H1 (cell line): Measurements from ENCODE around the gene NADSYN1. TPM values are rescaled to one million over a fixed set of nuclear protein-coding genes. Genes with fewer than 3 reads are reported as not detected.

Experiments
- CBX8 ChIP-seq: fragments of 300-800, 300-1000 bp; sonication (generic); IDR thresholded peaks from 2 replicates; pipeline ENCODE4 v1.7.1; 2016; ENCODE audit warnings: low read depth, low read length, borderline replicate concordance
- CHD2 ChIP-seq: IDR thresholded peaks from 2 replicates; pipeline ENCODE4 v1.6.1; 2012; ENCODE audit warnings: low read length, improper control_type of control experiment
- EP300 ChIP-seq, 2 experiments: IDR thresholded peaks; 1 replicate in 1 of 2; 2 replicates in 1 of 2; pipeline ENCODE4 v1.6.1; 2011 to 2012; ENCODE audit warnings: low read depth in 2 of 2, low read length in 2 of 2, mild to moderate bottlenecking in 2 of 2, borderline replicate concordance in 1 of 2, inconsistent platforms in 1 of 2, moderate library complexity in 1 of 2
- SAP30 ChIP-seq: fragments of 300-600 bp; sonication (generic); IDR thresholded peaks from 2 replicates; pipeline ENCODE4 v1.7.1; 2012; ENCODE audit warnings: low read length, moderate library complexity, mild to moderate bottlenecking, inconsistent platforms; ENCODE audit not compliant: insufficient read depth, insufficient replicate concordance
- polyA plus RNA-seq, 7 experiments: library from polyadenylated mRNA; depleted of rRNA in 3 of 7; stranded (reverse) in 5 of 7; unstranded in 2 of 7; fragments of >200 nt in 5 of 7; fragments of 200-250 nt in 2 of 7; gene quantifications; 1 replicate in 5 of 7; 2 replicates in 1 of 7; 4 replicates in 1 of 7; pipeline versions ENCODE4 v1.2.1 to v1.2.3, GENCODE V29; 2011 to 2013; ENCODE audit warnings: missing spikeins in 2 of 7, mixed read lengths in 2 of 7
- total RNA-seq: library from RNA; stranded (reverse); fragmentation: NEBNext Ultra II Directional; extraction: Animal tissue kit (Norgen Biotek cat#: 25700); gene quantifications from 2 replicates; pipeline ENCODE4 v1.2.1, GENCODE V29; 2021
- TF ChIP-seq, protein P1 (sequence below): fragments of 300-600 bp; sonication (generic); IDR thresholded peaks from 2 replicates; pipeline ENCODE4 v1.7.1; 2012; ENCODE audit warnings: low read length, moderate library complexity, mild to moderate bottlenecking, inconsistent platforms; ENCODE audit not compliant: insufficient replicate concordance
- TF ChIP-seq, protein P2 (sequence below): IDR thresholded peaks from 2 replicates; pipeline ENCODE4 v1.6.1; 2012; ENCODE audit warnings: low read length, inconsistent platforms

The NADSYN1 gene
- total and polyA plus RNA-seq, 2 of the 8 experiments (the other 6 are each of a cell fraction or from before 2014, with no cell fraction given) = 38.3 to 38.6 TPM

GRCh38 chr11:71410363-71410966, 42.5 kb upstream of the NADSYN1 start (continued):
- TF ChIP-seq, protein P1, sequence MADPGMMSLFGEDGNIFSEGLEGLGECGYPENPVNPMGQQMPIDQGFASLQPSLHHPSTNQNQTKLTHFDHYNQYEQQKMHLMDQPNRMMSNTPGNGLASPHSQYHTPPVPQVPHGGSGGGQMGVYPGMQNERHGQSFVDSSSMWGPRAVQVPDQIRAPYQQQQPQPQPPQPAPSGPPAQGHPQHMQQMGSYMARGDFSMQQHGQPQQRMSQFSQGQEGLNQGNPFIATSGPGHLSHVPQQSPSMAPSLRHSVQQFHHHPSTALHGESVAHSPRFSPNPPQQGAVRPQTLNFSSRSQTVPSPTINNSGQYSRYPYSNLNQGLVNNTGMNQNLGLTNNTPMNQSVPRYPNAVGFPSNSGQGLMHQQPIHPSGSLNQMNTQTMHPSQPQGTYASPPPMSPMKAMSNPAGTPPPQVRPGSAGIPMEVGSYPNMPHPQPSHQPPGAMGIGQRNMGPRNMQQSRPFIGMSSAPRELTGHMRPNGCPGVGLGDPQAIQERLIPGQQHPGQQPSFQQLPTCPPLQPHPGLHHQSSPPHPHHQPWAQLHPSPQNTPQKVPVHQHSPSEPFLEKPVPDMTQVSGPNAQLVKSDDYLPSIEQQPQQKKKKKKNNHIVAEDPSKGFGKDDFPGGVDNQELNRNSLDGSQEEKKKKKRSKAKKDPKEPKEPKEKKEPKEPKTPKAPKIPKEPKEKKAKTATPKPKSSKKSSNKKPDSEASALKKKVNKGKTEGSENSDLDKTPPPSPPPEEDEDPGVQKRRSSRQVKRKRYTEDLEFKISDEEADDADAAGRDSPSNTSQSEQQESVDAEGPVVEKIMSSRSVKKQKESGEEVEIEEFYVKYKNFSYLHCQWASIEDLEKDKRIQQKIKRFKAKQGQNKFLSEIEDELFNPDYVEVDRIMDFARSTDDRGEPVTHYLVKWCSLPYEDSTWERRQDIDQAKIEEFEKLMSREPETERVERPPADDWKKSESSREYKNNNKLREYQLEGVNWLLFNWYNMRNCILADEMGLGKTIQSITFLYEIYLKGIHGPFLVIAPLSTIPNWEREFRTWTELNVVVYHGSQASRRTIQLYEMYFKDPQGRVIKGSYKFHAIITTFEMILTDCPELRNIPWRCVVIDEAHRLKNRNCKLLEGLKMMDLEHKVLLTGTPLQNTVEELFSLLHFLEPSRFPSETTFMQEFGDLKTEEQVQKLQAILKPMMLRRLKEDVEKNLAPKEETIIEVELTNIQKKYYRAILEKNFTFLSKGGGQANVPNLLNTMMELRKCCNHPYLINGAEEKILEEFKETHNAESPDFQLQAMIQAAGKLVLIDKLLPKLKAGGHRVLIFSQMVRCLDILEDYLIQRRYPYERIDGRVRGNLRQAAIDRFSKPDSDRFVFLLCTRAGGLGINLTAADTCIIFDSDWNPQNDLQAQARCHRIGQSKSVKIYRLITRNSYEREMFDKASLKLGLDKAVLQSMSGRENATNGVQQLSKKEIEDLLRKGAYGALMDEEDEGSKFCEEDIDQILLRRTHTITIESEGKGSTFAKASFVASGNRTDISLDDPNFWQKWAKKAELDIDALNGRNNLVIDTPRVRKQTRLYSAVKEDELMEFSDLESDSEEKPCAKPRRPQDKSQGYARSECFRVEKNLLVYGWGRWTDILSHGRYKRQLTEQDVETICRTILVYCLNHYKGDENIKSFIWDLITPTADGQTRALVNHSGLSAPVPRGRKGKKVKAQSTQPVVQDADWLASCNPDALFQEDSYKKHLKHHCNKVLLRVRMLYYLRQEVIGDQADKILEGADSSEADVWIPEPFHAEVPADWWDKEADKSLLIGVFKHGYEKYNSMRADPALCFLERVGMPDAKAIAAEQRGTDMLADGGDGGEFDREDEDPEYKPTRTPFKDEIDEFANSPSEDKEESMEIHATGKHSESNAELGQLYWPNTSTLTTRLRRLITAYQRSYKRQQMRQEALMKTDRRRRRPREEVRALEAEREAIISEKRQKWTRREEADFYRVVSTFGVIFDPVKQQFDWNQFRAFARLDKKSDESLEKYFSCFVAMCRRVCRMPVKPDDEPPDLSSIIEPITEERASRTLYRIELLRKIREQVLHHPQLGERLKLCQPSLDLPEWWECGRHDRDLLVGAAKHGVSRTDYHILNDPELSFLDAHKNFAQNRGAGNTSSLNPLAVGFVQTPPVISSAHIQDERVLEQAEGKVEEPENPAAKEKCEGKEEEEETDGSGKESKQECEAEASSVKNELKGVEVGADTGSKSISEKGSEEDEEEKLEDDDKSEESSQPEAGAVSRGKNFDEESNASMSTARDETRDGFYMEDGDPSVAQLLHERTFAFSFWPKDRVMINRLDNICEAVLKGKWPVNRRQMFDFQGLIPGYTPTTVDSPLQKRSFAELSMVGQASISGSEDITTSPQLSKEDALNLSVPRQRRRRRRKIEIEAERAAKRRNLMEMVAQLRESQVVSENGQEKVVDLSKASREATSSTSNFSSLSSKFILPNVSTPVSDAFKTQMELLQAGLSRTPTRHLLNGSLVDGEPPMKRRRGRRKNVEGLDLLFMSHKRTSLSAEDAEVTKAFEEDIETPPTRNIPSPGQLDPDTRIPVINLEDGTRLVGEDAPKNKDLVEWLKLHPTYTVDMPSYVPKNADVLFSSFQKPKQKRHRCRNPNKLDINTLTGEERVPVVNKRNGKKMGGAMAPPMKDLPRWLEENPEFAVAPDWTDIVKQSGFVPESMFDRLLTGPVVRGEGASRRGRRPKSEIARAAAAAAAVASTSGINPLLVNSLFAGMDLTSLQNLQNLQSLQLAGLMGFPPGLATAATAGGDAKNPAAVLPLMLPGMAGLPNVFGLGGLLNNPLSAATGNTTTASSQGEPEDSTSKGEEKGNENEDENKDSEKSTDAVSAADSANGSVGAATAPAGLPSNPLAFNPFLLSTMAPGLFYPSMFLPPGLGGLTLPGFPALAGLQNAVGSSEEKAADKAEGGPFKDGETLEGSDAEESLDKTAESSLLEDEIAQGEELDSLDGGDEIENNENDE = no peak
- no peak for TF ChIP-seq EP300 (IDR thresholded peaks at IDR 0.05; ENCODE audit: borderline replicate concordance in 1 of 2, low read depth in 2 of 2, low read length in 2 of 2)
- TF ChIP-seq CBX8 = no peak
- TF ChIP-seq, protein P2, sequence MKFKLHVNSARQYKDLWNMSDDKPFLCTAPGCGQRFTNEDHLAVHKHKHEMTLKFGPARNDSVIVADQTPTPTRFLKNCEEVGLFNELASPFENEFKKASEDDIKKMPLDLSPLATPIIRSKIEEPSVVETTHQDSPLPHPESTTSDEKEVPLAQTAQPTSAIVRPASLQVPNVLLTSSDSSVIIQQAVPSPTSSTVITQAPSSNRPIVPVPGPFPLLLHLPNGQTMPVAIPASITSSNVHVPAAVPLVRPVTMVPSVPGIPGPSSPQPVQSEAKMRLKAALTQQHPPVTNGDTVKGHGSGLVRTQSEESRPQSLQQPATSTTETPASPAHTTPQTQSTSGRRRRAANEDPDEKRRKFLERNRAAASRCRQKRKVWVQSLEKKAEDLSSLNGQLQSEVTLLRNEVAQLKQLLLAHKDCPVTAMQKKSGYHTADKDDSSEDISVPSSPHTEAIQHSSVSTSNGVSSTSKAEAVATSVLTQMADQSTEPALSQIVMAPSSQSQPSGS = no peak
- TF ChIP-seq SAP30 = no peak
- no peak for TF ChIP-seq CHD2
